B cell (primary cell): ENCODE results near the gene MAP2K5. TPM values are rescaled to one million over a fixed set of nuclear protein-coding genes. Genes with fewer than 3 reads are reported as not detected.

Experiments
- ATAC-seq: fragments of 200-7000 bp; cut with Tn5 transposase; one replicate; pipeline ENCODE4 v1.10.0; 2021; ENCODE audit warnings: low read depth, mild to moderate bottlenecking, moderate number of reproducible peaks, moderate library complexity
- CTCF ChIA-PET: fragments of 350-600 bp; sonication (Branson Sonifier 250); formaldehyde crosslinking; loops from one replicate; lab custom pipeline; 2021; ENCODE audit warnings: antibody characterized with exemption, inconsistent platforms; lab: Charles Lee
- POLR2A ChIA-PET: fragments of 350-600 bp; sonication (Branson Sonifier 250); formaldehyde crosslinking; loops from one replicate; lab custom pipeline; 2021; ENCODE audit warnings: antibody characterized with exemption; lab: Charles Lee
- DNase-seq: peaks from one replicate; pipeline ENCODE4 v3.0.0; 2013
- H2AFZ ChIP-seq: 2 replicates; pipeline ENCODE4 v1.6.1; 2012; ENCODE audit warnings: mild to moderate bottlenecking, low read depth, low read length; ENCODE audit not compliant: insufficient read depth, poor library complexity, severe bottlenecking
- H3K27ac ChIP-seq, 2 donors: 1 replicate in 1 of 2; 2 replicates in 1 of 2; pipeline ENCODE4 v1.5.1; 2012 to 2013; ENCODE audit warnings: low read length in 2 of 2, mild to moderate bottlenecking in 2 of 2, moderate library complexity in 1 of 2
- H3K27me3 ChIP-seq, 4 experiments: fragments of 200-600 bp in 1 of 4; sonication (generic) in 1 of 4; replicated peaks in 1 of 4; 1 replicate in 2 of 4; 2 replicates in 2 of 4; pipeline versions ENCODE4 v1.6.1 to v1.7.0; 2013 to 2016; ENCODE audit warnings: low read length in 3 of 4, mild to moderate bottlenecking in 2 of 4, mixed read lengths in 1 of 4, moderate library complexity in 1 of 4; ENCODE audit not compliant: insufficient read depth in 4 of 4, control insufficient read depth in 3 of 4; ENCODE audit errors: control extremely low read depth in 1 of 4
- H3K36me3 ChIP-seq, 2 experiments: replicated peaks in 1 of 2; 1 replicate in 1 of 2; 2 replicates in 1 of 2; pipeline versions ENCODE4 v1.6.1 to v1.7.1; 2013; ENCODE audit warnings: low read length in 1 of 2; ENCODE audit not compliant: insufficient read depth in 2 of 2, control insufficient read depth in 1 of 2; ENCODE audit errors: control extremely low read depth in 1 of 2, extremely low read depth in 1 of 2
- H3K4me1 ChIP-seq, 2 donors: fragments of 200-600 bp in 1 of 2; sonication (generic) in 1 of 2; 1 replicate in 1 of 2; 2 replicates in 1 of 2; pipeline versions ENCODE4 v1.5.1 to v1.6.1; 2013 to 2017; ENCODE audit warnings: low read length in 2 of 2; ENCODE audit not compliant: control insufficient read depth in 2 of 2, insufficient read depth in 2 of 2
- H3K4me2 ChIP-seq: replicated peaks from 2 replicates; pipeline ENCODE3; 2012; ENCODE audit warnings: mild to moderate bottlenecking, low read depth, low read length; ENCODE audit not compliant: poor library complexity, severe bottlenecking
- H3K4me3 ChIP-seq, 5 experiments: fragments of 200-600 bp in 1 of 5; sonication (generic) in 1 of 5; 1 replicate in 3 of 5; 2 replicates in 2 of 5; pipeline versions ENCODE4 v1.5.1 to v1.7.0; 2011 to 2016; ENCODE audit warnings: low read length in 4 of 5, mild to moderate bottlenecking in 4 of 5, low read depth in 2 of 5, control low read depth in 1 of 5, moderate library complexity in 1 of 5; ENCODE audit not compliant: insufficient read depth in 1 of 5; ENCODE audit errors: control extremely low read depth in 1 of 5, extremely low read depth in 1 of 5
- H3K79me2 ChIP-seq: fragments of 200-600 bp; sonication (generic); one replicate; pipeline ENCODE4 v1.6.0; 2016; ENCODE audit warnings: low read length; ENCODE audit not compliant: control insufficient read depth, insufficient read depth
- H3K9ac ChIP-seq: fragments of 200-600 bp; sonication (generic); 2 replicates; pipeline ENCODE4 v1.6.1; 2017; ENCODE audit warnings: mild to moderate bottlenecking, low read length, moderate library complexity
- H3K9me3 ChIP-seq, 3 donors: one replicate each; pipeline versions ENCODE4 v1.6.1 to v1.7.1; 2013; ENCODE audit warnings: low read length in 2 of 3; ENCODE audit not compliant: control insufficient read depth in 2 of 3, insufficient read depth in 1 of 3; ENCODE audit errors: control extremely low read depth in 1 of 3
- H4K20me1 ChIP-seq: 2 replicates; pipeline ENCODE4 v1.6.0; 2012; ENCODE audit warnings: mild to moderate bottlenecking, low read length; ENCODE audit not compliant: insufficient read depth, control insufficient read depth, poor library complexity, severe bottlenecking
- H3K27ac Mint-ChIP-seq: one replicate; pipeline ENCODE4 v1.8.0; 2021; ENCODE audit warnings: mixed read lengths
- H3K27me3 Mint-ChIP-seq: one replicate; pipeline ENCODE4 v1.8.0; 2021; ENCODE audit warnings: mixed read lengths
- H3K4me1 Mint-ChIP-seq: one replicate; pipeline ENCODE4 v1.8.0; 2021; ENCODE audit warnings: mixed read lengths
- H3K4me3 Mint-ChIP-seq: one replicate; pipeline ENCODE4 v1.8.0; 2021; ENCODE audit warnings: mixed read lengths
- H3K9me3 Mint-ChIP-seq: one replicate; pipeline ENCODE4 v1.8.0; 2022; ENCODE audit warnings: mixed read lengths; ENCODE audit not compliant: insufficient read depth
- EZH2 ChIP-seq: IDR thresholded peaks from 2 replicates; pipeline ENCODE4 v1.6.1; 2012; ENCODE audit warnings: borderline replicate concordance, low read depth, mild to moderate bottlenecking, moderate library complexity, low read length; ENCODE audit not compliant: insufficient read depth, poor library complexity, severe bottlenecking
- WGBS: methylation state at CpG from one replicate; pipeline ENCODE4 v1.1.5; 2013; ENCODE audit warnings: missing lambda C conversion rate; ENCODE audit not compliant: insufficient coverage; 5-methylcytosine and 5-hydroxymethylcytosine counted together
- intact Hi-C: fragments of 100-400 bp; cut with micrococcal nuclease; formaldehyde crosslinking; loops from one replicate; pipeline ENCODE4 v1.10.0; 2022
- polyA plus RNA-seq: library from polyadenylated mRNA; depleted of rRNA; stranded (reverse); fragments of >200 nt; gene quantifications from 2 replicates; pipeline ENCODE4 v1.2.3, GENCODE V29; 2012
- total RNA-seq, 2 donors: library from RNA; stranded (reverse); fragments of 120-200 nt in 1 of 2; gene quantifications; 1 replicate in 1 of 2; 2 replicates in 1 of 2; pipeline versions ENCODE4 v1.2.3 to v1.2.4, GENCODE V29; 2013 to 2022
- TF ChIP-seq, protein P1 (sequence below): fragments of 200-600 bp; IDR thresholded peaks from one replicate; pipeline ENCODE4 v1.8.0; 2022; ENCODE audit warnings: antibody characterized with exemption, mild to moderate bottlenecking

MAP2K5 gene
- total and polyA plus RNA-seq, 2 donors (not counting 1 experiment from before 2014, with no cell fraction given), result 11.1 to 40.0 TPM

DNA sequence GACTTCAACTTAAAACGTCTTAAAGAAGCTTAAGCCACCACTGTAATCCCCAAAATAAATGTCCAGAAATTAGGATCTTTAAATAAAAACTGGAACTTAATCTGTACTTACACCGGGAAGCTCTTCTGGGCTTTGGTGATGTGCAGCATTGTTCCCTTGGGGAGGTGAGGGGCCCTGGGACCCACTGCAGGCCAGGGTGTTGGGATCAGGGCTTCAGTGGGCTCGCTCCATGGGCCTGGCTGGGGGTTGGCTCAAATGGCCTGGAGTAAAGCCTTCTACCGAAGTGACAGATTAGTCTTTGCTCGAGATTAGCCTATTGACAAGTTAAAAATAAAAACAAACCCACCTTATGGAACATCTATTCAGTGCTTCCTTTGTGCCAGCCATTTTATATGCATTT, 303.5 kb downstream of the MAP2K5 start:
- peaks cover 2% of the 10 kb centered on the region for H3K9me3 Mint-ChIP-seq
- no peak overlapping the region for H3K9ac ChIP-seq
- no peak overlapping the region for H3K27ac ChIP-seq
- peaks cover 10% of the 10 kb centered on the region for H3K27me3 Mint-ChIP-seq
- no peaks in the 10 kb centered on the region for H3K79me2 ChIP-seq
- H3K4me1 Mint-ChIP-seq, result peaks cover 13% of the 10 kb centered on the region
- ChIA-PET POLR2A (no interaction called here), CTCF (no interaction called here)
- H3K4me1 ChIP-seq, result peaks cover 5 to 10% of the 10 kb centered on the region in 2 donors
- peaks cover 0 to 12% (median 4%) of the 10 kb centered on the region in 4 experiments for H3K27me3 ChIP-seq
- no peaks in the 10 kb centered on the region for H3K36me3 ChIP-seq
- H3K4me3 ChIP-seq, result no peak overlapping the region
- no peak overlapping the region for H3K4me3 Mint-ChIP-seq
- no peak for TF ChIP-seq EZH2
- TF ChIP-seq, protein P1, sequence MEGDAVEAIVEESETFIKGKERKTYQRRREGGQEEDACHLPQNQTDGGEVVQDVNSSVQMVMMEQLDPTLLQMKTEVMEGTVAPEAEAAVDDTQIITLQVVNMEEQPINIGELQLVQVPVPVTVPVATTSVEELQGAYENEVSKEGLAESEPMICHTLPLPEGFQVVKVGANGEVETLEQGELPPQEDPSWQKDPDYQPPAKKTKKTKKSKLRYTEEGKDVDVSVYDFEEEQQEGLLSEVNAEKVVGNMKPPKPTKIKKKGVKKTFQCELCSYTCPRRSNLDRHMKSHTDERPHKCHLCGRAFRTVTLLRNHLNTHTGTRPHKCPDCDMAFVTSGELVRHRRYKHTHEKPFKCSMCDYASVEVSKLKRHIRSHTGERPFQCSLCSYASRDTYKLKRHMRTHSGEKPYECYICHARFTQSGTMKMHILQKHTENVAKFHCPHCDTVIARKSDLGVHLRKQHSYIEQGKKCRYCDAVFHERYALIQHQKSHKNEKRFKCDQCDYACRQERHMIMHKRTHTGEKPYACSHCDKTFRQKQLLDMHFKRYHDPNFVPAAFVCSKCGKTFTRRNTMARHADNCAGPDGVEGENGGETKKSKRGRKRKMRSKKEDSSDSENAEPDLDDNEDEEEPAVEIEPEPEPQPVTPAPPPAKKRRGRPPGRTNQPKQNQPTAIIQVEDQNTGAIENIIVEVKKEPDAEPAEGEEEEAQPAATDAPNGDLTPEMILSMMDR, result no peak
- DNase-seq, result no peak
- WGBS, result 90% methylated on average over 2 of the region's 5 CpGs
- H3K9me3 ChIP-seq, result peaks cover 0 to 5% (median 1%) of the 10 kb centered on the region in 3 donors
- intact Hi-C loops, result loop anchor here (10.0 kb wide), 2 partner anchors 969 to 1141 kb away; partner anchors contain the start of gene SMAD6
- no peak overlapping the region for H2AFZ ChIP-seq
- H3K4me2 ChIP-seq, result no peak overlapping the region
- no peaks in the 10 kb centered on the region for H4K20me1 ChIP-seq
- H3K27ac Mint-ChIP-seq, result no peak overlapping the region
- no peak for ATAC-seq

DNA sequence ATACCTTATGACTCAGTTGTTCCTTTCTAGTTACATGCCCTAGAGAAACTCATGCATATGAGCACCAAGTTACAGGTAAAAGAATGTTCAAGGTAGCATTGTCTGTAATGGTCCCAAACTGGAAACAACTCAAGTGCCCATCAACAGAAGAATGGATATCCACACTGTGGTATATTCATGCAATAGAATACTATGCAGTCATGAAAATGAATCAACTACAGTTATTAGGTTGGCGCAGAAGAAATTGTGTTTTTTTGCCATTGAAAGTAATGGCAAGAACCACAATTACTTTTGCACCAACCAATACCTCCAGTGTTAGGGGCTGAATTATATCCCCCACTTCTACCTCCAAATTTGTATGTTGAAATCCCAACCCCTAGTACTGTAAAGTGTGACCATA, 307.0 kb downstream of the MAP2K5 start:
- H3K4me1 ChIP-seq, result peaks cover 3 to 15% of the 10 kb centered on the region in 2 donors
- no peak overlapping the region for H3K4me3 ChIP-seq
- peaks cover 0 to 10% (median 5%) of the 10 kb centered on the region in 3 donors for H3K9me3 ChIP-seq
- H3K79me2 ChIP-seq, result no peaks in the 10 kb centered on the region
- no peaks in the 10 kb centered on the region for H4K20me1 ChIP-seq
- H2AFZ ChIP-seq, result no peak overlapping the region
- TF ChIP-seq, protein P1, result no peak
- no peak for TF ChIP-seq EZH2
- peaks cover 2% of the 10 kb centered on the region for H3K9me3 Mint-ChIP-seq
- POLR2A ChIA-PET, result no interaction called here
- CTCF ChIA-PET, result no interaction called here
- peaks cover 19% of the 10 kb centered on the region for H3K4me1 Mint-ChIP-seq
- H3K36me3 ChIP-seq, result no peaks in the 10 kb centered on the region
- ATAC-seq (no peak), DNase-seq (no peak)
- intact Hi-C loops, result loop anchor here (10.0 kb wide), 2 partner anchors 965 to 1145 kb away; partner anchors contain the start of gene SMAD6
- peaks cover 0 to 12% (median 4%) of the 10 kb centered on the region in 4 experiments for H3K27me3 ChIP-seq
- WGBS, result no CpG with 5 or more reads among the region's 1 CpG
- no peak overlapping the region for H3K27ac ChIP-seq
- H3K9ac ChIP-seq, result no peak overlapping the region
- H3K27ac Mint-ChIP-seq, result no peak overlapping the region
- no peak overlapping the region for H3K4me2 ChIP-seq
- H3K27me3 Mint-ChIP-seq, result peaks cover 10% of the 10 kb centered on the region
- no peak overlapping the region for H3K4me3 Mint-ChIP-seq
